A673 (cell line): ENCODE results near the gene FAH. TPM values are rescaled to one million over a fixed set of nuclear protein-coding genes. Genes with fewer than 3 reads are reported as not detected.

Experiments
- BruUV-seq: library from RNA; stranded (reverse); fragments of 400-500 nt; replicated peaks from 2 replicates; lab custom pipeline; 2021; lab: Mats Ljungman, UMichigan
- CTCF ChIA-PET: fragments of 300-600 bp; sonication (Branson Sonifier 250); formaldehyde crosslinking; loops from one replicate; lab custom pipeline; 2022; ENCODE audit warnings: antibody characterized with exemption; lab: Charles Lee
- POLR2A ChIA-PET: fragments of 300-600 bp; sonication (Branson Sonifier 250); formaldehyde crosslinking; loops from one replicate; lab custom pipeline; 2022; ENCODE audit warnings: antibody characterized with exemption; ENCODE audit not compliant: low non-redundant PET; lab: Charles Lee
- DNase-seq: peaks from one replicate; pipeline ENCODE4 v3.0.0-alpha.2; 2015; ENCODE audit warnings: low spot score
- H3K27ac ChIP-seq: fragments of 200-600 bp; sonication (generic); 2 replicates; pipeline ENCODE4 v1.5.1; 2016; ENCODE audit warnings: mixed run types, low read depth, mild to moderate bottlenecking, mixed read lengths, antibody characterized with exemption, low read length; ENCODE audit not compliant: poor library complexity, severe bottlenecking
- H3K27me3 ChIP-seq: fragments of 200-600 bp; sonication (generic); replicated peaks from 2 replicates; pipeline ENCODE4 v1.6.1; 2017; ENCODE audit warnings: mixed run types, low read depth, mild to moderate bottlenecking, mixed read lengths, antibody characterized with exemption, low read length; ENCODE audit not compliant: insufficient read depth, poor library complexity
- H3K36me3 ChIP-seq: fragments of 200-600 bp; sonication (generic); 2 replicates; pipeline ENCODE4 v1.6.1; 2016; ENCODE audit warnings: mixed run types, mild to moderate bottlenecking, mixed read lengths, antibody characterized with exemption, low read length; ENCODE audit not compliant: insufficient read depth, poor library complexity, severe bottlenecking
- H3K4me1 ChIP-seq: fragments of 200-600 bp; sonication (generic); 2 replicates; pipeline ENCODE4 v1.6.1; 2017; ENCODE audit warnings: mixed run types, mild to moderate bottlenecking, mixed read lengths, antibody characterized with exemption, low read length; ENCODE audit not compliant: insufficient read depth, poor library complexity, severe bottlenecking
- H3K4me3 ChIP-seq: fragments of 200-600 bp; sonication (generic); 2 replicates; pipeline ENCODE4 v1.5.1; 2016; ENCODE audit warnings: low read depth, mixed run types, mild to moderate bottlenecking, mixed read lengths, low read length; ENCODE audit not compliant: poor library complexity, severe bottlenecking
- H3K9me3 ChIP-seq: fragments of 200-600 bp; sonication (generic); 2 replicates; pipeline ENCODE4 v1.6.1; 2016; ENCODE audit warnings: mixed run types, low read depth, mild to moderate bottlenecking, mixed read lengths, antibody characterized with exemption, low read length; ENCODE audit not compliant: poor library complexity, severe bottlenecking
- EZH2 ChIP-seq: fragments of 200-600 bp; sonication (generic); IDR thresholded peaks from 2 replicates; pipeline ENCODE4 v1.6.1; 2017; ENCODE audit warnings: borderline replicate concordance, low read depth, mild to moderate bottlenecking, mixed read lengths, antibody characterized with exemption, low read length; ENCODE audit not compliant: poor library complexity, severe bottlenecking
- intact Hi-C: fragments of 100-400 bp; cut with micrococcal nuclease; formaldehyde crosslinking; loops from one replicate; pipeline ENCODE4 v1.10.0; 2022; ENCODE audit not compliant: unreplicated experiment
- total RNA-seq: library from RNA; stranded (reverse); gene quantifications from 2 replicates; pipeline ENCODE4 v1.2.3, GENCODE V29; 2021
- TF ChIP-seq, protein P1 (sequence below): fragments of 300-800, 200-600 bp; sonication (generic); conservative IDR thresholded peaks from 2 replicates; pipeline ENCODE4 v1.5.1; 2017; ENCODE audit warnings: low read depth, mild to moderate bottlenecking, antibody characterized with exemption, low read length, moderate library complexity, mixed read lengths

The FAH gene
- total RNA-seq, 1 experiment from 2014 or later = 2.0 TPM

DNA sequence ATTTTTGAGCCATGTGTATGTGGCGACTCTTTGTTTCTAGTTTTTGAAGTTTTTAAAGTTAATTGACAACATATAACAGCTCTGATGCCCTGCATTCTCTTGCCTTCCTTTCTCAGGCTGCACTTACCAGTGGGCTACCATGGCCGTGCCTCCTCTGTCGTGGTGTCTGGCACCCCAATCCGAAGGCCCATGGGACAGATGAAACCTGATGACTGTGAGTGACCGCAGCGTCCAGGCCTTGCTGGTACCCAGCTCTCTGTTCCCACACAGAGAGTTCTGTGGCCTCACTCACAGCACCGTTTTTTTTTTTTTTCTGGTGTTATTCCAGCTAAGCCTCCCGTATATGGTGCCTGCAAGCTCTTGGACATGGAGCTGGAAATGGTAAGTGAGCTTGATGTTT is 15.1 kb downstream of the FAH start:
- TF ChIP-seq, protein P1, sequence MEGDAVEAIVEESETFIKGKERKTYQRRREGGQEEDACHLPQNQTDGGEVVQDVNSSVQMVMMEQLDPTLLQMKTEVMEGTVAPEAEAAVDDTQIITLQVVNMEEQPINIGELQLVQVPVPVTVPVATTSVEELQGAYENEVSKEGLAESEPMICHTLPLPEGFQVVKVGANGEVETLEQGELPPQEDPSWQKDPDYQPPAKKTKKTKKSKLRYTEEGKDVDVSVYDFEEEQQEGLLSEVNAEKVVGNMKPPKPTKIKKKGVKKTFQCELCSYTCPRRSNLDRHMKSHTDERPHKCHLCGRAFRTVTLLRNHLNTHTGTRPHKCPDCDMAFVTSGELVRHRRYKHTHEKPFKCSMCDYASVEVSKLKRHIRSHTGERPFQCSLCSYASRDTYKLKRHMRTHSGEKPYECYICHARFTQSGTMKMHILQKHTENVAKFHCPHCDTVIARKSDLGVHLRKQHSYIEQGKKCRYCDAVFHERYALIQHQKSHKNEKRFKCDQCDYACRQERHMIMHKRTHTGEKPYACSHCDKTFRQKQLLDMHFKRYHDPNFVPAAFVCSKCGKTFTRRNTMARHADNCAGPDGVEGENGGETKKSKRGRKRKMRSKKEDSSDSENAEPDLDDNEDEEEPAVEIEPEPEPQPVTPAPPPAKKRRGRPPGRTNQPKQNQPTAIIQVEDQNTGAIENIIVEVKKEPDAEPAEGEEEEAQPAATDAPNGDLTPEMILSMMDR = no peak
- TF ChIP-seq EZH2 = no peak

DNA sequence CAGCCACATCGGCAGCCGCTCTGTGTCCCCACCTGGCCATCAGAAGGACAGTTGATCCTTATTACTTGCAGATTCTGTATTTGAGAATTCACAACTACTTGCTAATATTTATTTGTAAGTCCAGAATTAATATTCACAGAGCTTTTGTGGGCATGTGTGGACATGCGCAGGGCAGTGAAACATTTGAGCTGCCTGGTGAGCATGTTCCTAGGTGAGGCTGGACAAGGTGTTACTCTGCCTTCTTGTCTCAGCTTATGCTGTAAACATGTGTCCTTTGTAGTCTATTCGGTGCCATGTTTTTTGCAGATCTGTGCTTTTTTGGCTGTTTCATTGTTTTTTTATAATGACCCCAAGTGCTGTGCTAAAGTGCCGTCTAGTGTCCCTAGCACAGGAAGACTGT is 15.6 kb downstream of the FAH start:
- no peak overlapping the region for H3K4me3 ChIP-seq
- no peaks in the 10 kb centered on the region for H3K9me3 ChIP-seq
- DNase-seq = no peak
- TF ChIP-seq EZH2 = no peak
- TF ChIP-seq, protein P1 = no peak
- H3K36me3 ChIP-seq = no peaks in the 10 kb centered on the region
- H3K27ac ChIP-seq = no peak overlapping the region
- no peaks in the 10 kb centered on the region for H3K27me3 ChIP-seq
- no peaks in the 10 kb centered on the region for H3K4me1 ChIP-seq
- POLR2A ChIA-PET = no interaction called here
- CTCF ChIA-PET = no interaction called here
- BruUV-seq = no TSS peak
- intact Hi-C loops = no loop called here

More for the DNA sequence above, 15.1 kb downstream of the FAH start:
- ChIA-PET CTCF (no interaction called here), POLR2A (interaction anchor here (0.7 kb wide), 1 partner anchor 158 kb away, joined by 13 read pairs; no protein-coding TSS in a partner anchor)
- H3K9me3 ChIP-seq = no peaks in the 10 kb centered on the region
- no peaks in the 10 kb centered on the region for H3K4me1 ChIP-seq
- no peaks in the 10 kb centered on the region for H3K36me3 ChIP-seq
- DNase-seq = no peak
- intact Hi-C loops = no loop called here
- no peaks in the 10 kb centered on the region for H3K27me3 ChIP-seq
- H3K27ac ChIP-seq = no peak overlapping the region
- no TSS peak for BruUV-seq
- H3K4me3 ChIP-seq = no peak overlapping the region

DNA sequence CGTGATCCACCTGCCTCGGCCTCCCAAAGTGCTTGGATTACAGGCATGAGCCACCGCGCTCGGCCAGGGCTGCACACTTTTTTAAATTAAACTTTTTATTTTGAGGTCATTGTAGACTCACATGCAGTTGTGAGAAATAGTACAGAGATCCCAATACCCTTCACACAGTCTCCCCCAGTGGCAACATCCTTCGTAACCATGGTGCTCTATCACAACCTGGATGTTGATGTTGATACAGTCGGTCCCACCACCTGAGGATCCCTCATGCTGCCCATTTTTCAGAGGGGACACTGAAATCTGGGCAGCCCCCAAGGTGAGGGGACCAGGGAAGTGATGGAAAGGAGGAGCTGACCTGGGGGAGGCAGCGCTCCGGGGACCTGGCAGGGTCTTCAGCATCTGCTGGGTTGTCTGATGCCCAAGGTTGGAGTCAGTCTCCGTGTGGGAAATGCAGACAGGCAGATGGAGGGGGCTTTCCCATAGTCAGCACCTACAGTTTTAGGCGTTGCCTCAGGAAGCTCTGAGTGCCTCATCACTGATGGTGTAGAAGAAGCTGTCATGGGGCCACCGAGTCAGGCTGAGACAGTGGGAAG is 17.1 kb downstream of the FAH start:
- POLR2A ChIA-PET = no interaction called here
- BruUV-seq = no TSS peak
- intact Hi-C loops = loop anchor here (10.0 kb wide), 1 partner anchor 175 kb away; no protein-coding TSS in a partner anchor

More for the DNA sequence above, 17.1 kb downstream of the FAH start:
- DNase-seq = no peak
- H3K36me3 ChIP-seq = no peaks in the 10 kb centered on the region
- no peaks in the 10 kb centered on the region for H3K9me3 ChIP-seq
- CTCF ChIA-PET = no interaction called here
- no peaks in the 10 kb centered on the region for H3K27me3 ChIP-seq
- TF ChIP-seq, protein P1 = no peak
- TF ChIP-seq EZH2 = no peak
- no peak overlapping the region for H3K27ac ChIP-seq
- H3K4me1 ChIP-seq = no peaks in the 10 kb centered on the region
- H3K4me3 ChIP-seq = no peak overlapping the region
